Activated T-helper 2 cell treated with anti-CD3 and anti-CD28 coated beads, Interferon-gamma antibody, Interleukin-2, Interleukin-4, amounts not matched to agents 10 μg/mL and 5 μg/mL and 100 μg/mL, durations not matched to agents 14 hours and 24 hours and 36 hours (primary cell): ENCODE data around the gene HRH3. TPM values are rescaled to one million over a fixed set of nuclear protein-coding genes. Genes with fewer than 3 reads are reported as not detected.

Source experiments
- DNase-seq: peaks from one replicate; pipeline ENCODE4 v3.0.0; 2021; ENCODE audit warnings: low spot score
- H3K27ac Mint-ChIP-seq: one replicate; pipeline ENCODE4 v1.8.0; 2021; ENCODE audit warnings: mixed read lengths
- H3K27me3 Mint-ChIP-seq: one replicate; pipeline ENCODE4 v1.8.0; 2021; ENCODE audit warnings: low read depth, mixed read lengths
- H3K36me3 Mint-ChIP-seq: one replicate; pipeline ENCODE4 v1.8.0; 2021; ENCODE audit warnings: low read depth, mixed read lengths
- H3K4me1 Mint-ChIP-seq: one replicate; pipeline ENCODE4 v1.8.0; 2021; ENCODE audit warnings: low read depth, mixed read lengths
- H3K4me3 Mint-ChIP-seq: one replicate; pipeline ENCODE4 v1.8.0; 2021; ENCODE audit warnings: low read depth, mild to moderate bottlenecking, moderate library complexity, mixed read lengths
- H3K9me3 Mint-ChIP-seq: one replicate; pipeline ENCODE4 v1.8.0; 2021; ENCODE audit warnings: mixed read lengths
- intact Hi-C: fragments of 100-400 bp; cut with micrococcal nuclease; formaldehyde crosslinking; loops from one replicate; pipeline ENCODE4 v1.15.1; 2023
- total RNA-seq: library from RNA; stranded (reverse); gene quantifications from 2 replicates; pipeline ENCODE4 v1.2.3, GENCODE V29; 2022

Gene HRH3
- total RNA-seq, 1 donor from 2014 or later: not detected

GRCh38 chr20:62254021-62254724 lies 34.1 kb upstream of the HRH3 start:
- H3K4me3 Mint-ChIP-seq: no peak overlapping the region
- no peaks in the 10 kb centered on the region for H3K9me3 Mint-ChIP-seq
- peaks cover 2% of the 10 kb centered on the region for H3K36me3 Mint-ChIP-seq
- no peak for DNase-seq
- H3K4me1 Mint-ChIP-seq: peaks cover 1% of the 10 kb centered on the region
- no peak overlapping the region for H3K27ac Mint-ChIP-seq
- H3K27me3 Mint-ChIP-seq: no peaks in the 10 kb centered on the region
- intact Hi-C loops: no loop called here

GRCh38 chr20:62253398-62253797 lies 33.3 kb upstream of the HRH3 start:
- Mint-ChIP-seq H3K9me3 (no peaks in the 10 kb centered on the region), H3K4me1 (peaks cover 1% of the 10 kb centered on the region), H3K27ac (no peak overlapping the region), H3K27me3 (no peaks in the 10 kb centered on the region), H3K36me3 (peaks cover 2% of the 10 kb centered on the region), H3K4me3 (no peak overlapping the region)
- no peak for DNase-seq
- intact Hi-C loops: no loop called here

DNA sequence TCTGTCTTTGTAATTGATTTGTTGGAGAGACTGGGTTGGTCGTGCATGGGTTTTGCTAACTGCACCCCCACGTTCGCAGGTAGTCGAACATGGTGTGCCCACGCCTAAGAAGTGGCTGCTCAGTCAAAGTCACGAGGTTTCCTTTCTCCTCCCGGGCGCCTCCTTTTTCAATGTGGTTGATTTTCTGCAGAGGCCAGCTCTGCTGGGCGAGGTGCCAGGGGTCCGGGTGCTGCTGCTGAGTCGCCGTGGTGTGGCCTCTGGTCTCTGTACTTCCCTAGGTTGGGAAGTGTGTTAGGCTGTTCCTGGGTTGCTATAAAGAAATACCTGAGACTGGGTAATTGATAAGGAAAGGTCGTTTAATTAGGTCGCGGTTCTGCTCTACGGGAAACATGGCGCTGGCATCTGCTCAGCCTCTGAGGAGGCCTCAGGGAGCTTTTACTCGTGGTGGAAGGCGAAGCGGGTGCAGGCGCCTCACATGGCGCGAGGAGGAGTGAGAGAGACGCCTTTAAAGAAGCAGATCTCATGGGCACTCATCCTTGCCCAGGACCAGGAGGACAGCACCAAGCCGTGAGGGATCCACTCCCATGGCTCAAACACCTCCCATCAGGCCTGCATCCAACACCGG lies 32.4 kb upstream of the HRH3 start:
- peaks cover 1% of the 10 kb centered on the region for H3K4me1 Mint-ChIP-seq
- no peak overlapping the region for H3K27ac Mint-ChIP-seq
- H3K36me3 Mint-ChIP-seq: peaks cover 2% of the 10 kb centered on the region
- H3K27me3 Mint-ChIP-seq: no peaks in the 10 kb centered on the region
- H3K4me3 Mint-ChIP-seq: no peak overlapping the region
- no peak for DNase-seq
- no peaks in the 10 kb centered on the region for H3K9me3 Mint-ChIP-seq
- intact Hi-C loops: no loop called here

- intact Hi-C loops: no loop called here
- no peak for DNase-seq
- no peaks in the 10 kb centered on the region for H3K36me3 Mint-ChIP-seq
- no peak overlapping the region for H3K27ac Mint-ChIP-seq
- no peak overlapping the region for H3K4me3 Mint-ChIP-seq
- no peaks in the 10 kb centered on the region for H3K4me1 Mint-ChIP-seq
- no peaks in the 10 kb centered on the region for H3K27me3 Mint-ChIP-seq
- no peaks in the 10 kb centered on the region for H3K9me3 Mint-ChIP-seq
Observed at GRCh38 chr20:62248890-62249560, 28.9 kb upstream of the HRH3 start.

DNA sequence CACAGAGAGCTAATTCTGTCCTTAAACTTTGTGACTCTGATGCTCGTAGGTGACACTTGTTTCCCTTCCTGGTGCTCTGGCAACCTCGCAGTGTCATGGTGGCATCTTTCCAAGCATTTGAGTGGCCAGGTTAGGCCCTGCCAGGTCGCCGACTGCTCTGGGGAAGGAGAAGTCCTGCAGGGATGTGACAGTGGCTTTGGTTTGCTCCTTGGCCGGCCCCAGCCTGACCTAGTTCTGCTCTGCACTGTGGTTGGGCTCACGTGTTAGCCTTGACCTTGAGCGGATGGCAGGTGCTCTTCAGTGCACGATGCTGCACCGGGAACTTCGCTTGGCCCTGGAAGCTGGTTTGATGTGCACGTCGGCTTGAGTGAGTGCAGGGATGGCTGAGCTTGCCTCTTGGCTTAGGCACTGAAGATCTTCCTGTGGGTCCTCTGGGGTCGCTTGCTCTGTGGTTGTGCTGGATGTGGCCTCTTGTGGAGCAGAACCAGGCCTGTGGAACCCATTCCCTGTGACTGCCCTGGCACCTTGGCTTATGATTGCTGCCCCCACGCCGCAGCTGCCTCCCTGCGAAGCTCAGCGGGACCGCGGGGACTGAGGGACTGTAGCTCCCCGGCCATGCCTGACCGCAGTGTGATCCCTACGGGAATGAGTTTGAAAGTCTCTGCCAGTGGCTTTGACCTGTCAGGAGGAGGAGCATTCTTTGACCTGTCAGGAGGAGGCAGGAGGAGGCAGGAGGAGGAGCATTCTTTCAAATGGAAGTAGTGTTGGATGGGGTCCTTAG lies 27.0 kb upstream of the HRH3 start:
- H3K4me1 Mint-ChIP-seq: no peaks in the 10 kb centered on the region
- no peak overlapping the region for H3K4me3 Mint-ChIP-seq
- H3K27ac Mint-ChIP-seq: no peak overlapping the region
- DNase-seq: no peak
- no peaks in the 10 kb centered on the region for H3K36me3 Mint-ChIP-seq
- intact Hi-C loops: no loop called here
- no peaks in the 10 kb centered on the region for H3K27me3 Mint-ChIP-seq
- no peaks in the 10 kb centered on the region for H3K9me3 Mint-ChIP-seq

- Mint-ChIP-seq H3K27ac (no peak overlapping the region), H3K4me3 (no peak overlapping the region), H3K9me3 (no peaks in the 10 kb centered on the region), H3K27me3 (no peaks in the 10 kb centered on the region), H3K36me3 (peaks cover 3% of the 10 kb centered on the region), H3K4me1 (peaks cover under 1% of the 10 kb centered on the region)
- intact Hi-C loops: no loop called here
- no peak for DNase-seq
Observed at GRCh38 chr20:62246431-62246830, 26.4 kb upstream of the HRH3 start.

DNA sequence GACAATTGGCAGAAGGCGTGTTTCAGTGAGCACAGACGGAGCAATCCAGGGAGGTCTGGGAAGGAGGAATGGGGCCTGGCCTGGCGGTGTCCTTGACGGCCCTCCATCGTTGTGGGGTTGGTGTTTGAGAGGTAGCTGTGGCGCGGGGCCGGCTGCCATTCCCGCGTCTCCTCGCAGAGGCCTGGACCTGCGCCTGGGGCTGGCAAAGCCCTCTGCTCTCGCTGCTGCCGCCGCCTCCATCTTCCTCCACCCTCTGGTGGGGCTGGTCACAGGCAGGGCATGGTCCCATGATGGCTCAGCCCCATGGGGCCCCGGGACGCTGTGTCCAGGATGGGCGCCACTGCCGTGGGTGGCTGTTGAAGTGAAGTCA lies 25.8 kb upstream of the HRH3 start:
- Mint-ChIP-seq H3K36me3 (peaks cover 4% of the 10 kb centered on the region), H3K27me3 (no peaks in the 10 kb centered on the region), H3K4me3 (no peak overlapping the region), H3K9me3 (no peaks in the 10 kb centered on the region), H3K27ac (no peak overlapping the region), H3K4me1 (peaks cover 3% of the 10 kb centered on the region)
- intact Hi-C loops: no loop called here
- DNase-seq: no peak

- Mint-ChIP-seq H3K27me3 (no peaks in the 10 kb centered on the region), H3K4me3 (no peak overlapping the region), H3K36me3 (peaks cover 8% of the 10 kb centered on the region), H3K4me1 (peaks cover 6% of the 10 kb centered on the region), H3K9me3 (no peaks in the 10 kb centered on the region), H3K27ac (no peak overlapping the region)
- DNase-seq: no peak
- intact Hi-C loops: no loop called here
Observed at GRCh38 chr20:62244644-62245108, 24.6 kb upstream of the HRH3 start.

- Mint-ChIP-seq H3K4me3 (no peak overlapping the region), H3K27me3 (no peaks in the 10 kb centered on the region), H3K27ac (no peak overlapping the region), H3K4me1 (peaks cover 13% of the 10 kb centered on the region), H3K36me3 (peaks cover 8% of the 10 kb centered on the region), H3K9me3 (no peaks in the 10 kb centered on the region)
- intact Hi-C loops: no loop called here
- no peak for DNase-seq
Observed at GRCh38 chr20:62243906-62244515, 23.9 kb upstream of the HRH3 start.

DNA sequence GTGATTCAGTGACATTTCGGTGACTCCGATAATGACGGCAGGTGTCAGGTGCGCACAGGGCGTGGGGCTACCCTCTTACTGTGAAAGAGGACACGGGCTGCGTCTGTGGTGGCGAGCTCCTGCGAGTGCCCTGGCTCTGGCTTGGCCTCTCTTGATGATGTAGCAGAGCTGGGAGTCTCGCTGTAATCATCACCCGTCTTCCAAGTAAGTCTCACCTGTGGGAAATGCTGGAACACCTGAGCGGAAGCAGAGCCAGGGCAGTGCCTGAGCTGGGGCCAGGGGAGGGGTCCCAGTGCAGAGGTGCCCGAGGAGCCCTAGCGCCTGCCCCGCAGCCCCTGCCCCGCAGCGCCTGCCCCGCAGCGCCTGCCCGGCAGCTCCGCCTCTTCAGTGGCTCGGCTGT lies 23.0 kb upstream of the HRH3 start:
- Mint-ChIP-seq H3K4me3 (no peak overlapping the region), H3K4me1 (peaks cover 13% of the 10 kb centered on the region), H3K27ac (no peak overlapping the region), H3K36me3 (peaks cover 8% of the 10 kb centered on the region), H3K9me3 (no peaks in the 10 kb centered on the region), H3K27me3 (no peaks in the 10 kb centered on the region)
- DNase-seq: no peak
- intact Hi-C loops: no loop called here

DNA sequence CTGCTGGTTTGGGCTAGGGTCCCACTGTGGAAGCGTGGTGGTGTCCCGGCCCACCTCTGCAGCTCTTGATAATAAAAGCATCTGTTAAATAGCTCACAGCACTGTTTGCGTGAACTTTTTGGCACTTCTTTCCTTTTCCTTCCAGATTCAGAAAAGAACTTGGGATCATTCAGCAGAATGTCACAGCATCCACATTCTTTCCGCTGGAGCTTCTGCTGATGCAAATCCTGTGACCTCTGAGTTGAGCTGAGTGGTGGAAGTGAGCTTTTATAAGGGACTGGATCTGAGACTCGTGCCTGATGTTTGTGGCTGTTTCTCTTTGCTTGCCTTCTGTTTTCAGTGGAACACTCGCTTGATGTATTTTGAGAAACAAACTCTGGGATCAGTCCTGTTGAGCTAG lies 22.1 kb upstream of the HRH3 start:
- H3K36me3 Mint-ChIP-seq: peaks cover 8% of the 10 kb centered on the region
- H3K9me3 Mint-ChIP-seq: no peaks in the 10 kb centered on the region
- peaks cover 17% of the 10 kb centered on the region for H3K4me1 Mint-ChIP-seq
- intact Hi-C loops: no loop called here
- no peak overlapping the region for H3K4me3 Mint-ChIP-seq
- H3K27ac Mint-ChIP-seq: no peak overlapping the region
- no peak for DNase-seq
- no peaks in the 10 kb centered on the region for H3K27me3 Mint-ChIP-seq

DNA sequence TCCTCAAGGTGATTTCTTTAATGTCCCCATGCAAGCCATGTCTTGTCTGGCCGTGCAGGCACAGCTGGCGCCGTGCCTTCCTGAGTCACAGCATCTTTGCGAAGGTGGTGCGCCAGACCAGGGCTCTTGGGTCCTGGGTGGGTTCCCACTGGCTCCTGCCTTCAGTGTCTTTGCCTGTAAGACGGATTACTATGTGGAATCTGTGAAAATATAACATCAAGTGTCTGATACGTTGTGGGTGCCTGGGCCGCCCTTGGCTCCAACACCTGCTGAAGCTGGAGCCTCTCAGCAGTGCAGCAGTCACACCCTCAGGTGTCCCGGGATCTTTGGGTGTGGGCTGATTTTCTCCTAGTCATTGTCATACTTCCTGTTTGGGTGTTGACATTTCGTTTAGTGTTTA lies 21.4 kb upstream of the HRH3 start:
- Mint-ChIP-seq H3K27ac (no peak overlapping the region), H3K4me1 (peaks cover 17% of the 10 kb centered on the region), H3K4me3 (no peak overlapping the region), H3K36me3 (peaks cover 8% of the 10 kb centered on the region), H3K27me3 (no peaks in the 10 kb centered on the region), H3K9me3 (no peaks in the 10 kb centered on the region)
- no peak for DNase-seq
- intact Hi-C loops: no loop called here
